GM12874 (cell line): ENCODE data around the gene GALNT13.

ENCODE experiments used
- CTCF ChIP-seq: IDR thresholded peaks from 2 replicates; pipeline ENCODE4 v1.5.1; 2011; ENCODE audit warnings: low read depth, mild to moderate bottlenecking, control low read depth, low read length, moderate library complexity; ENCODE audit not compliant: insufficient read depth

Gene GALNT13

GRCh38 chr2:153990771-153991170 lies 119.0 kb downstream of the GALNT13 start:
- no peak for TF ChIP-seq CTCF

GRCh38 chr2:154013514-154013913 lies 141.8 kb downstream of the GALNT13 start:
- no peak for TF ChIP-seq CTCF

- no peak for TF ChIP-seq CTCF
Measured at GRCh38 chr2:154015233-154015632, 143.5 kb downstream of the GALNT13 start.

- TF ChIP-seq CTCF = no peak
Measured at GRCh38 chr2:154029504-154029903, 157.8 kb downstream of the GALNT13 start.

GRCh38 chr2:154032220-154032619 lies 160.5 kb downstream of the GALNT13 start:
- no peak for TF ChIP-seq CTCF

- TF ChIP-seq CTCF = no peak
Measured at GRCh38 chr2:154046493-154046892, 174.8 kb downstream of the GALNT13 start.

- no peak for TF ChIP-seq CTCF
Measured at GRCh38 chr2:154048905-154049304, 177.2 kb downstream of the GALNT13 start.

- TF ChIP-seq CTCF = no peak
Measured at GRCh38 chr2:154049561-154049960, 177.8 kb downstream of the GALNT13 start.
